Motor neuron (in vitro differentiated cells): ENCODE measurements around the gene PRF1. TPM values are rescaled to one million over a fixed set of nuclear protein-coding genes. Genes with fewer than 3 reads are reported as not detected.

Experiments used
- ATAC-seq, 8 experiments: fragments of 200-7000 bp; cut with Tn5 transposase; replicated peaks in 6 of 8; 2 replicates each; pipeline ENCODE4 v1.8.0; 2021; ENCODE audit warnings: mild to moderate bottlenecking in 8 of 8, moderate library complexity in 8 of 8
- H3K27ac ChIP-seq, 2 donors: fragments of 250-450 bp; sonication (Bioruptor Pico); 2 replicates each; pipeline ENCODE4 v1.9.0; 2021; ENCODE audit warnings: antibody characterized with exemption in 2 of 2, mild to moderate bottlenecking in 2 of 2, moderate library complexity in 1 of 2
- H3K4me1 ChIP-seq, 2 donors: fragments of 250-450 bp; sonication (Bioruptor Pico); replicated peaks in 1 of 2; 2 replicates each; pipeline ENCODE4 v1.6.1; 2021; ENCODE audit warnings: antibody characterized with exemption in 2 of 2, mild to moderate bottlenecking in 2 of 2, moderate library complexity in 1 of 2
- H3K4me3 ChIP-seq, 5 donors: fragments of 250-450 bp; sonication (Bioruptor Pico); 2 replicates each; pipeline ENCODE4 v1.9.0; 2021; ENCODE audit warnings: antibody characterized with exemption in 5 of 5, mild to moderate bottlenecking in 5 of 5, moderate library complexity in 4 of 5
- WGBS, 10 experiments: fragments of 450-650 bp; shearing (Covaris generic); methylation state at CpG; one replicate each; pipeline ENCODE4 v1.0.0; 2022; 5-methylcytosine and 5-hydroxymethylcytosine counted together
- in situ Hi-C, 9 experiments: fragments of 400-800 bp; cut with MboI; loops; one replicate each; pipeline ENCODE4 v1.15.0; 2021; ENCODE audit warnings: low sequenced_read_pairs in 9 of 9, low pct_unique_long_range_greater_than_20kb in 2 of 9; ENCODE audit not compliant: unreplicated experiment in 9 of 9
- total RNA-seq, 8 experiments: library from RNA; unstranded; fragments of 300-600 nt; gene quantifications; 2 replicates each; pipeline versions ENCODE4 v1.2.3 to v1.2.4, GENCODE V29; 2022

The PRF1 gene
- total RNA-seq, 8 experiments from 2014 or later, result 0.05 to 0.45 (median 0.42) TPM; not detected in 3

- H3K27ac ChIP-seq, result no peak overlapping the region
- H3K4me1 ChIP-seq, result peaks cover 0 to 1% of the 10 kb centered on the region in 2 donors
- H3K4me3 ChIP-seq, result no peak overlapping the region
- ATAC-seq, result no peak
- in situ Hi-C loops, result loop anchor here in 4 of 9 experiments (25.0 kb wide), 2 partner anchors 196 to 296 kb away; no protein-coding TSS in a partner anchor
- WGBS, 10 experiments, result 71 to 90% (median 90%) methylated on average over 2 to 5 of the region's 18 CpGs; no CpG with 5 or more reads in 6 of the 10 experiments
Measured at GRCh38 chr10:70566515-70567290, 35.8 kb downstream of the PRF1 start.

- in situ Hi-C loops, result loop anchor here in 4 of 9 experiments (25.0 kb wide), 2 partner anchors 196 to 296 kb away; no protein-coding TSS in a partner anchor
- no peak overlapping the region for H3K4me3 ChIP-seq
- 20 to 81% (median 77%) methylated on average over 1 to 7 of the region's 18 CpGs; no CpG with 5 or more reads in 5 of the 10 experiments for WGBS, 10 experiments
- H3K4me1 ChIP-seq, result peaks cover 5 to 7% of the 10 kb centered on the region in 2 donors
- ATAC-seq, result no peak
- H3K27ac ChIP-seq, result no peak overlapping the region
Measured at GRCh38 chr10:70565556-70566514, 36.7 kb downstream of the PRF1 start.

GRCh38 chr10:70564901-70565351, 37.6 kb downstream of the PRF1 start:
- no peak for ATAC-seq
- in situ Hi-C loops, result loop anchor here in 4 of 9 experiments (25.0 kb wide), 2 partner anchors 197 to 297 kb away; no protein-coding TSS in a partner anchor
- H3K4me3 ChIP-seq, result no peak overlapping the region
- peaks cover 5 to 7% of the 10 kb centered on the region in 2 donors for H3K4me1 ChIP-seq
- H3K27ac ChIP-seq, result no peak overlapping the region
- WGBS, 10 experiments, result 92 to 100% (median 100%) methylated on average over 1 to 2 of the region's 6 CpGs; no CpG with 5 or more reads in 7 of the 10 experiments

GRCh38 chr10:70564113-70564725, 38.3 kb downstream of the PRF1 start:
- in situ Hi-C loops, result loop anchor here in 4 of 9 experiments (25.0 kb wide), 2 partner anchors 198 to 298 kb away; no protein-coding TSS in a partner anchor
- H3K4me1 ChIP-seq, result peaks cover 5 to 14% of the 10 kb centered on the region in 2 donors
- H3K4me3 ChIP-seq, result no peak overlapping the region
- no peak overlapping the region for H3K27ac ChIP-seq
- no peak for ATAC-seq
- WGBS, 10 experiments, result 80 to 100% (median 100%) methylated on average over 1 to 4 of the region's 21 CpGs; no CpG with 5 or more reads in 4 of the 10 experiments

- no peak for ATAC-seq
- Histone ChIP-seq H3K4me1 (peaks cover 5 to 16% of the 10 kb centered on the region in 2 donors), H3K27ac (no peak overlapping the region), H3K4me3 (no peak overlapping the region)
- WGBS, 10 experiments, result 80 to 100% (median 87%) methylated on average over 1 to 6 of the region's 7 CpGs; no CpG with 5 or more reads in 7 of the 10 experiments
- in situ Hi-C loops, result loop anchor here in 4 of 9 experiments (25.0 kb wide), 2 partner anchors 199 to 299 kb away; no protein-coding TSS in a partner anchor
Measured at GRCh38 chr10:70563230-70563629, 39.3 kb downstream of the PRF1 start.

GRCh38 chr10:70562036-70562755, 40.3 kb downstream of the PRF1 start:
- WGBS, 10 experiments, result 88 to 100% (median 95%) methylated on average over 1 to 4 of the region's 15 CpGs; no CpG with 5 or more reads in 6 of the 10 experiments
- Histone ChIP-seq H3K4me1 (peaks cover 5 to 16% of the 10 kb centered on the region in 2 donors), H3K4me3 (no peak overlapping the region), H3K27ac (no peak overlapping the region)
- in situ Hi-C loops, result loop anchor here in 4 of 9 experiments (25.0 kb wide), 2 partner anchors 200 to 300 kb away; no protein-coding TSS in a partner anchor
- ATAC-seq, result peak in 3 of 8 experiments; percentile 40 to 72 (median 64)

GRCh38 chr10:70561558-70561957, 41.0 kb downstream of the PRF1 start:
- no peak overlapping the region for H3K4me3 ChIP-seq
- H3K4me1 ChIP-seq, result peaks cover 5 to 16% of the 10 kb centered on the region in 2 donors
- peak overlapping the region in 1 of 2 donors; percentile 19 for H3K27ac ChIP-seq
- WGBS, 10 experiments, result 40 to 100% (median 70%) methylated on average over 1 of the region's 6 CpGs; no CpG with 5 or more reads in 6 of the 10 experiments
- in situ Hi-C loops, result loop anchor here in 4 of 9 experiments (25.0 kb wide), 2 partner anchors 201 to 301 kb away; no protein-coding TSS in a partner anchor
- no peak for ATAC-seq

GRCh38 chr10:70561070-70561469, 41.5 kb downstream of the PRF1 start:
- 14 to 100% (median 20%) methylated on average over 1 to 3 of the region's 10 CpGs; no CpG with 5 or more reads in 7 of the 10 experiments for WGBS, 10 experiments
- H3K4me3 ChIP-seq, result no peak overlapping the region
- H3K27ac ChIP-seq, result peak overlapping the region in 1 of 2 donors; percentile 19
- peaks cover 5 to 16% of the 10 kb centered on the region in 2 donors for H3K4me1 ChIP-seq
- in situ Hi-C loops, result loop anchor here in 4 of 9 experiments (25.0 kb wide), 2 partner anchors 201 to 301 kb away; no protein-coding TSS in a partner anchor
- ATAC-seq, result peak; percentile 40 to 70 (median 64)

GRCh38 chr10:70560511-70560941, 42.0 kb downstream of the PRF1 start:
- in situ Hi-C loops, result loop anchor here in 4 of 9 experiments (25.0 kb wide), 2 partner anchors 202 to 302 kb away; no protein-coding TSS in a partner anchor
- 80 to 96% (median 82%) methylated on average over 1 to 4 of the region's 14 CpGs; no CpG with 5 or more reads in 7 of the 10 experiments for WGBS, 10 experiments
- no peak for ATAC-seq
- H3K27ac ChIP-seq, result no peak overlapping the region
- H3K4me3 ChIP-seq, result no peak overlapping the region
- H3K4me1 ChIP-seq, result peaks cover 5 to 16% of the 10 kb centered on the region in 2 donors

- H3K4me3 ChIP-seq, result no peak overlapping the region
- H3K27ac ChIP-seq, result no peak overlapping the region
- peaks cover 5 to 16% of the 10 kb centered on the region in 2 donors for H3K4me1 ChIP-seq
- WGBS, 10 experiments, result 0 to 100% (median 44%) methylated on average over 1 to 2 of the region's 5 CpGs; no CpG with 5 or more reads in 6 of the 10 experiments
- in situ Hi-C loops, result loop anchor here in 5 of 9 experiments (10.0 to 25.0 kb wide), 3 partner anchors 195 to 302 kb away; no protein-coding TSS in a partner anchor
- ATAC-seq, result peak in 1 of 8 experiments; percentile 2
Measured at GRCh38 chr10:70559861-70560260, 42.7 kb downstream of the PRF1 start.
